Liver (tissue), 3 donors: ENCODE measurements around the gene COL4A1.

Experiments
- CTCF ChIP-seq: fragments of 150-350 bp; IDR thresholded peaks from 2 replicates; pipeline ENCODE4 v1.5.1; 2017; ENCODE audit warnings: improper control_type of control experiment, low read depth, low read length; ENCODE audit not compliant: missing input control
- FOXA1 ChIP-seq: IDR thresholded peaks from 2 replicates; pipeline ENCODE4 v1.6.1; 2016; ENCODE audit warnings: antibody characterized with exemption
- SP1 ChIP-seq: IDR thresholded peaks from 2 replicates; pipeline ENCODE4 v1.6.1; 2018; ENCODE audit warnings: antibody characterized with exemption, mild to moderate bottlenecking
- TAF1 ChIP-seq: conservative IDR thresholded peaks from 2 replicates; pipeline ENCODE4 v1.6.1; 2016; ENCODE audit warnings: antibody characterized with exemption, mild to moderate bottlenecking
- donor health status: healthy.
- donor health status: healthy.

GRCh38 chr13:110277357-110277975 lies 29.5 kb downstream of the COL4A1 start:
- TF ChIP-seq FOXA1 = no peak
- no peak for TF ChIP-seq CTCF
- TF ChIP-seq TAF1 = no peak
- no peak for TF ChIP-seq SP1
